ENCODE data around the gene PLSCR5.

- TF ChIP-seq, protein P1, sequence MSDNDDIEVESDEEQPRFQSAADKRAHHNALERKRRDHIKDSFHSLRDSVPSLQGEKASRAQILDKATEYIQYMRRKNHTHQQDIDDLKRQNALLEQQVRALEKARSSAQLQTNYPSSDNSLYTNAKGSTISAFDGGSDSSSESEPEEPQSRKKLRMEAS (IDR thresholded peaks at IDR 0.05; ENCODE audit: low read depth, low read length) = no peak
- TF ChIP-seq ZNF274 (IDR thresholded peaks at IDR 0.05; ENCODE audit: insufficient read depth, insufficient read length) (no peak), CTCF (IDR thresholded peaks at IDR 0.05 in 2 of 3, conservative IDR thresholded peaks at IDR 0.05 in 1 of 3; ENCODE audit: control insufficient read depth in 2 of 3, extremely low read depth in 1 of 3, insufficient read depth in 1 of 3, low read depth in 3 of 3, low read length in 3 of 3) (no peak)
These were observed 6.6 kb downstream of the PLSCR5 start for GRCh38 chr3:146598535-146598934.
